ENCODE measurements around the gene LENG1.

DNA sequence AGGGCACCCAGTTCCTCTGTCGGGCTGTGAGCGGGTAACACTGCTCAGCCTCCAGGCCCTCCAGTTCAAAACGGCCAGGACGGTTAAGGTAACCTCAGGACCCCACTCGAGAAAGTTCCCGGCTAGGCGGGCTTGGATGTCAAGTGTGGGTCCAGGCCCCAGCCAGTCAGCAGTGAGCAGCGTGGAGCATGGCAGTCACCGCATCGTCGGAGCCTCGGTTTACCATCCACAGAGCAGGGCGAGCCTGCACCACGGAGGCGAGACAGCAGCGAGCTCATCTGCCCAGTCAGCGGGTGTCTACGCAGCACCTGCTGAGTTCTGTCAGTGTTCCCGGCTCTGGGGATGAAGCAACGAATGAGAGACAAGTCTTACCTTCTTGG is 29.9 kb downstream of the LENG1 start:
- TF ChIP-seq, protein P1, sequence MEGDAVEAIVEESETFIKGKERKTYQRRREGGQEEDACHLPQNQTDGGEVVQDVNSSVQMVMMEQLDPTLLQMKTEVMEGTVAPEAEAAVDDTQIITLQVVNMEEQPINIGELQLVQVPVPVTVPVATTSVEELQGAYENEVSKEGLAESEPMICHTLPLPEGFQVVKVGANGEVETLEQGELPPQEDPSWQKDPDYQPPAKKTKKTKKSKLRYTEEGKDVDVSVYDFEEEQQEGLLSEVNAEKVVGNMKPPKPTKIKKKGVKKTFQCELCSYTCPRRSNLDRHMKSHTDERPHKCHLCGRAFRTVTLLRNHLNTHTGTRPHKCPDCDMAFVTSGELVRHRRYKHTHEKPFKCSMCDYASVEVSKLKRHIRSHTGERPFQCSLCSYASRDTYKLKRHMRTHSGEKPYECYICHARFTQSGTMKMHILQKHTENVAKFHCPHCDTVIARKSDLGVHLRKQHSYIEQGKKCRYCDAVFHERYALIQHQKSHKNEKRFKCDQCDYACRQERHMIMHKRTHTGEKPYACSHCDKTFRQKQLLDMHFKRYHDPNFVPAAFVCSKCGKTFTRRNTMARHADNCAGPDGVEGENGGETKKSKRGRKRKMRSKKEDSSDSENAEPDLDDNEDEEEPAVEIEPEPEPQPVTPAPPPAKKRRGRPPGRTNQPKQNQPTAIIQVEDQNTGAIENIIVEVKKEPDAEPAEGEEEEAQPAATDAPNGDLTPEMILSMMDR (IDR thresholded peaks at IDR 0.05; ENCODE audit: low read depth, low read length) = no peak
- no peak for TF ChIP-seq EZH2phosphoT487 (IDR thresholded peaks at IDR 0.05; ENCODE audit: low read depth)

Data from OCI-LY3 (cell line).